ENCODE results near the gene ZNF148.

DNA sequence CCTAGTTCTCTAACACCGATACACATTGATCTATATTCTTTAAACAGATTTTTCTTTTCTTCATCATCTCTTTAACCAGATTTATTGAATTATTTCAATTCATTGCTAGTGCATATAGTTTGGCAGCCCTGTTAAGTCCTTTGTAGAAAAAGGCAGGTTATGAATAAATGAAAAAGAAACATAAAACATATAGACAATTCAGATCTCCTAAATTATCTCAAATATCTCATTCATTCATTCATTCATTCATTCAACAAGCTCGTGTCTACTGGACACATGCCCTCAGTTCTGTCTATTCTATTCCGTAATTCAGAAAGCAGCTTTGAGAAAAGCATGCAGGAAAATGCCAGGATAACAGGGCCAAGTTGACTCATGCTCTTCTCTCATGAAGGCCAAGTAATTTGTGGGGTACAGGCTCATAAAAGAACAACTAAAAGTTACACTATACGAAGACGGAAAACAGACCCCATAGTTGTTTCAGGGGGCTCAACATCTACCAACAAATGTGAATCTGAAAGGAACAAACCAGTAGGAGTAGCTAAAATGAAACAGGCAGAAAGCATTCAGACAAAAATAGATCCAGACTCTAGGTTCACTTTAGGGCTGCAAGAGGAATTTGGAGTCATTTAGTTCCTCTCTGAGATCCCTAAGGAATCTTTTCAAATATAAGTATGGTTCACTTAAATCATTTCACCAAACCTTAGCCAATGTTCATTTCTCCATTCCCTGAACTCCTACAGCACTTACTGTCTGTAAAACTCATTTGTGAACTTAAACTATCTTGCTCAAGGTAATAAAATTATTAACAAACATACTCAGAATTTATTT, 7.5 kb downstream of the ZNF148 start:
- TF ChIP-seq, protein P1, sequence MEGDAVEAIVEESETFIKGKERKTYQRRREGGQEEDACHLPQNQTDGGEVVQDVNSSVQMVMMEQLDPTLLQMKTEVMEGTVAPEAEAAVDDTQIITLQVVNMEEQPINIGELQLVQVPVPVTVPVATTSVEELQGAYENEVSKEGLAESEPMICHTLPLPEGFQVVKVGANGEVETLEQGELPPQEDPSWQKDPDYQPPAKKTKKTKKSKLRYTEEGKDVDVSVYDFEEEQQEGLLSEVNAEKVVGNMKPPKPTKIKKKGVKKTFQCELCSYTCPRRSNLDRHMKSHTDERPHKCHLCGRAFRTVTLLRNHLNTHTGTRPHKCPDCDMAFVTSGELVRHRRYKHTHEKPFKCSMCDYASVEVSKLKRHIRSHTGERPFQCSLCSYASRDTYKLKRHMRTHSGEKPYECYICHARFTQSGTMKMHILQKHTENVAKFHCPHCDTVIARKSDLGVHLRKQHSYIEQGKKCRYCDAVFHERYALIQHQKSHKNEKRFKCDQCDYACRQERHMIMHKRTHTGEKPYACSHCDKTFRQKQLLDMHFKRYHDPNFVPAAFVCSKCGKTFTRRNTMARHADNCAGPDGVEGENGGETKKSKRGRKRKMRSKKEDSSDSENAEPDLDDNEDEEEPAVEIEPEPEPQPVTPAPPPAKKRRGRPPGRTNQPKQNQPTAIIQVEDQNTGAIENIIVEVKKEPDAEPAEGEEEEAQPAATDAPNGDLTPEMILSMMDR (IDR thresholded peaks at IDR 0.05), result no peak
- no peak for TF ChIP-seq CREB1 (CRISPR knock-in tag; IDR thresholded peaks at IDR 0.05)
- TF ChIP-seq, protein P2, sequence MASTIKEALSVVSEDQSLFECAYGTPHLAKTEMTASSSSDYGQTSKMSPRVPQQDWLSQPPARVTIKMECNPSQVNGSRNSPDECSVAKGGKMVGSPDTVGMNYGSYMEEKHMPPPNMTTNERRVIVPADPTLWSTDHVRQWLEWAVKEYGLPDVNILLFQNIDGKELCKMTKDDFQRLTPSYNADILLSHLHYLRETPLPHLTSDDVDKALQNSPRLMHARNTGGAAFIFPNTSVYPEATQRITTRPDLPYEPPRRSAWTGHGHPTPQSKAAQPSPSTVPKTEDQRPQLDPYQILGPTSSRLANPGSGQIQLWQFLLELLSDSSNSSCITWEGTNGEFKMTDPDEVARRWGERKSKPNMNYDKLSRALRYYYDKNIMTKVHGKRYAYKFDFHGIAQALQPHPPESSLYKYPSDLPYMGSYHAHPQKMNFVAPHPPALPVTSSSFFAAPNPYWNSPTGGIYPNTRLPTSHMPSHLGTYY (CRISPR knock-in tag; IDR thresholded peaks at IDR 0.05), result no peak
- TF ChIP-seq, protein P3, sequence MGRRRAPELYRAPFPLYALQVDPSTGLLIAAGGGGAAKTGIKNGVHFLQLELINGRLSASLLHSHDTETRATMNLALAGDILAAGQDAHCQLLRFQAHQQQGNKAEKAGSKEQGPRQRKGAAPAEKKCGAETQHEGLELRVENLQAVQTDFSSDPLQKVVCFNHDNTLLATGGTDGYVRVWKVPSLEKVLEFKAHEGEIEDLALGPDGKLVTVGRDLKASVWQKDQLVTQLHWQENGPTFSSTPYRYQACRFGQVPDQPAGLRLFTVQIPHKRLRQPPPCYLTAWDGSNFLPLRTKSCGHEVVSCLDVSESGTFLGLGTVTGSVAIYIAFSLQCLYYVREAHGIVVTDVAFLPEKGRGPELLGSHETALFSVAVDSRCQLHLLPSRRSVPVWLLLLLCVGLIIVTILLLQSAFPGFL (CRISPR knock-in tag; IDR thresholded peaks at IDR 0.05; ENCODE audit: borderline replicate concordance), result no peak
- TF ChIP-seq, protein P4, sequence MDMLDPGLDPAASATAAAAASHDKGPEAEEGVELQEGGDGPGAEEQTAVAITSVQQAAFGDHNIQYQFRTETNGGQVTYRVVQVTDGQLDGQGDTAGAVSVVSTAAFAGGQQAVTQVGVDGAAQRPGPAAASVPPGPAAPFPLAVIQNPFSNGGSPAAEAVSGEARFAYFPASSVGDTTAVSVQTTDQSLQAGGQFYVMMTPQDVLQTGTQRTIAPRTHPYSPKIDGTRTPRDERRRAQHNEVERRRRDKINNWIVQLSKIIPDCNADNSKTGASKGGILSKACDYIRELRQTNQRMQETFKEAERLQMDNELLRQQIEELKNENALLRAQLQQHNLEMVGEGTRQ (CRISPR knock-in tag; IDR thresholded peaks at IDR 0.05), result no peak
- TF ChIP-seq, protein P5, sequence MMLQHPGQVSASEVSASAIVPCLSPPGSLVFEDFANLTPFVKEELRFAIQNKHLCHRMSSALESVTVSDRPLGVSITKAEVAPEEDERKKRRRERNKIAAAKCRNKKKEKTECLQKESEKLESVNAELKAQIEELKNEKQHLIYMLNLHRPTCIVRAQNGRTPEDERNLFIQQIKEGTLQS (CRISPR knock-in tag; conservative IDR thresholded peaks at IDR 0.05), result no peak
- TF ChIP-seq NFYB (CRISPR knock-in tag; conservative IDR thresholded peaks at IDR 0.05; ENCODE audit: low read depth), result no peak
- TF ChIP-seq ZNF423 (CRISPR knock-in tag; IDR thresholded peaks at IDR 0.05), result no peak
- TF ChIP-seq, protein P6, sequence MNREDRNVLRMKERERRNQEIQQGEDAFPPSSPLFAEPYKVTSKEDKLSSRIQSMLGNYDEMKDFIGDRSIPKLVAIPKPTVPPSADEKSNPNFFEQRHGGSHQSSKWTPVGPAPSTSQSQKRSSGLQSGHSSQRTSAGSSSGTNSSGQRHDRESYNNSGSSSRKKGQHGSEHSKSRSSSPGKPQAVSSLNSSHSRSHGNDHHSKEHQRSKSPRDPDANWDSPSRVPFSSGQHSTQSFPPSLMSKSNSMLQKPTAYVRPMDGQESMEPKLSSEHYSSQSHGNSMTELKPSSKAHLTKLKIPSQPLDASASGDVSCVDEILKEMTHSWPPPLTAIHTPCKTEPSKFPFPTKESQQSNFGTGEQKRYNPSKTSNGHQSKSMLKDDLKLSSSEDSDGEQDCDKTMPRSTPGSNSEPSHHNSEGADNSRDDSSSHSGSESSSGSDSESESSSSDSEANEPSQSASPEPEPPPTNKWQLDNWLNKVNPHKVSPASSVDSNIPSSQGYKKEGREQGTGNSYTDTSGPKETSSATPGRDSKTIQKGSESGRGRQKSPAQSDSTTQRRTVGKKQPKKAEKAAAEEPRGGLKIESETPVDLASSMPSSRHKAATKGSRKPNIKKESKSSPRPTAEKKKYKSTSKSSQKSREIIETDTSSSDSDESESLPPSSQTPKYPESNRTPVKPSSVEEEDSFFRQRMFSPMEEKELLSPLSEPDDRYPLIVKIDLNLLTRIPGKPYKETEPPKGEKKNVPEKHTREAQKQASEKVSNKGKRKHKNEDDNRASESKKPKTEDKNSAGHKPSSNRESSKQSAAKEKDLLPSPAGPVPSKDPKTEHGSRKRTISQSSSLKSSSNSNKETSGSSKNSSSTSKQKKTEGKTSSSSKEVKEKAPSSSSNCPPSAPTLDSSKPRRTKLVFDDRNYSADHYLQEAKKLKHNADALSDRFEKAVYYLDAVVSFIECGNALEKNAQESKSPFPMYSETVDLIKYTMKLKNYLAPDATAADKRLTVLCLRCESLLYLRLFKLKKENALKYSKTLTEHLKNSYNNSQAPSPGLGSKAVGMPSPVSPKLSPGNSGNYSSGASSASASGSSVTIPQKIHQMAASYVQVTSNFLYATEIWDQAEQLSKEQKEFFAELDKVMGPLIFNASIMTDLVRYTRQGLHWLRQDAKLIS (CRISPR knock-in tag; IDR thresholded peaks at IDR 0.05; ENCODE audit: borderline replicate concordance), result no peak
- TF ChIP-seq JUN (CRISPR knock-in tag; IDR thresholded peaks at IDR 0.05), result no peak
- no peak for TF ChIP-seq ZBTB21 (CRISPR knock-in tag; IDR thresholded peaks at IDR 0.05; ENCODE audit: borderline replicate concordance)
- TF ChIP-seq OVOL2 (CRISPR knock-in tag; IDR thresholded peaks at IDR 0.05; ENCODE audit: borderline replicate concordance), result no peak
- TF ChIP-seq, protein P7, sequence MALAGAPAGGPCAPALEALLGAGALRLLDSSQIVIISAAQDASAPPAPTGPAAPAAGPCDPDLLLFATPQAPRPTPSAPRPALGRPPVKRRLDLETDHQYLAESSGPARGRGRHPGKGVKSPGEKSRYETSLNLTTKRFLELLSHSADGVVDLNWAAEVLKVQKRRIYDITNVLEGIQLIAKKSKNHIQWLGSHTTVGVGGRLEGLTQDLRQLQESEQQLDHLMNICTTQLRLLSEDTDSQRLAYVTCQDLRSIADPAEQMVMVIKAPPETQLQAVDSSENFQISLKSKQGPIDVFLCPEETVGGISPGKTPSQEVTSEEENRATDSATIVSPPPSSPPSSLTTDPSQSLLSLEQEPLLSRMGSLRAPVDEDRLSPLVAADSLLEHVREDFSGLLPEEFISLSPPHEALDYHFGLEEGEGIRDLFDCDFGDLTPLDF (CRISPR knock-in tag; IDR thresholded peaks at IDR 0.05), result no peak
- TF ChIP-seq ZNF671 (CRISPR knock-in tag; IDR thresholded peaks at IDR 0.05), result no peak
